KMS-11 (cell line): ENCODE data around the gene MRNIP.

Source experiments
- H2AFZ ChIP-seq: fragments of 200-600 bp; sonication (generic); 2 replicates; pipeline ENCODE4 v1.6.1; 2016; ENCODE audit warnings: antibody characterized with exemption, mixed run types, low read depth
- H3K27ac ChIP-seq: fragments of 200-600 bp; sonication (generic); 2 replicates; pipeline ENCODE4 v1.6.1; 2016; ENCODE audit warnings: mild to moderate bottlenecking, mixed run types
- H3K27me3 ChIP-seq: fragments of 200-600 bp; sonication (generic); 2 replicates; pipeline ENCODE4 v1.6.1; 2017; ENCODE audit warnings: mild to moderate bottlenecking, low read depth, mixed run types, moderate library complexity; ENCODE audit not compliant: insufficient read depth
- H3K36me3 ChIP-seq: fragments of 200-600 bp; sonication (generic); 2 replicates; pipeline ENCODE4 v1.6.1; 2017; ENCODE audit warnings: mild to moderate bottlenecking, mixed run types; ENCODE audit not compliant: insufficient read depth
- H3K4me1 ChIP-seq: fragments of 200-600 bp; sonication (generic); 2 replicates; pipeline ENCODE4 v1.6.1; 2016; ENCODE audit warnings: mild to moderate bottlenecking, low read depth, mixed run types; ENCODE audit not compliant: poor library complexity, severe bottlenecking
- H3K4me2 ChIP-seq: fragments of 200-600 bp; sonication (generic); 2 replicates; pipeline ENCODE4 v1.7.0; 2016; ENCODE audit warnings: mild to moderate bottlenecking, mixed run types
- H3K4me3 ChIP-seq: fragments of 200-600 bp; sonication (generic); IDR thresholded peaks from 2 replicates; pipeline ENCODE4 v1.6.1; 2017; ENCODE audit warnings: low read depth, low read length, mixed read lengths; ENCODE audit not compliant: insufficient read depth
- H3K79me2 ChIP-seq: fragments of 200-600 bp; sonication (generic); 2 replicates; pipeline ENCODE4 v1.6.1; 2016; ENCODE audit warnings: low read depth, mixed run types; ENCODE audit not compliant: insufficient read depth
- H3K9ac ChIP-seq: fragments of 200-600 bp; sonication (generic); 2 replicates; pipeline ENCODE4 v1.6.1; 2016; ENCODE audit warnings: mild to moderate bottlenecking, mixed run types
- H4K20me1 ChIP-seq: fragments of 200-600 bp; sonication (generic); 2 replicates; pipeline ENCODE4 v1.6.1; 2016; ENCODE audit warnings: mild to moderate bottlenecking, mixed run types; ENCODE audit not compliant: insufficient read depth
- TF ChIP-seq, protein P1 (sequence below): fragments of 200-600 bp; sonication (generic); conservative IDR thresholded peaks from 2 replicates; pipeline ENCODE4 v1.6.1; 2017; ENCODE audit warnings: low read depth, mild to moderate bottlenecking, antibody characterized with exemption, low read length, moderate library complexity, mixed read lengths

Gene MRNIP

DNA sequence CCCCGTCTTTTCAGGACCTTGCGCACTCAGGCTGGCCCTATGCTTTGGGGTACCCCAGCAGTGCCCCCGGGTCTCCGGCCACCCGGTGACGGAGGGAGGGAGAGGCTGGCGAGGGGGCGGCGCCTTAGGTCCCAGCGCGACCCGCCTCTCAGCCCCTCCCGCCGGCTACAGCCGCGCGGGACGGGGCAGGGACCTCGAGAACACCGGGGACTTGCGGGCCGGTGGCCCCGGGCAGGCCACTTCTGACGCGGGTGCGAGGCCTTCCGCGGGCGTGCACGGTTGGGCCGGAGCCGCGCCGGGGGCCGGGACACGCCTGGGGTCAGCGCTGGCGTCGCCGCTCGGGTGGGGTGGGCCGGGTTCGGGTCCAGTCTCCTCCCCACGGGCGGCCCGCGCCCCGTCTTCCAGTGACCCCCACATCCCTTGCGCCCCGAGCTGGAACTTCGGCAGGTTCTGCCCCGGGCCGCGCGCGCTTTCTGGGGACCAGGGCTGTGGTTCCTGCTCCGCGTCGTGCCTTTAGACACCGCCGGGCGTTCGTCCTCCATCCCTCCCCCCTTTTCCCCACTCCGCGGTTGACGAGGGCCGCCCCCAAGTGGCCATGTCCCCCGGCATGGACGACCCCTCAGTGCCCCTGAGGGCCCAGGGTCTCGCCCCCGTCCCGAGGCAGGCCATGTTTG is 41.7 kb downstream of the MRNIP start:
- TF ChIP-seq, protein P1, sequence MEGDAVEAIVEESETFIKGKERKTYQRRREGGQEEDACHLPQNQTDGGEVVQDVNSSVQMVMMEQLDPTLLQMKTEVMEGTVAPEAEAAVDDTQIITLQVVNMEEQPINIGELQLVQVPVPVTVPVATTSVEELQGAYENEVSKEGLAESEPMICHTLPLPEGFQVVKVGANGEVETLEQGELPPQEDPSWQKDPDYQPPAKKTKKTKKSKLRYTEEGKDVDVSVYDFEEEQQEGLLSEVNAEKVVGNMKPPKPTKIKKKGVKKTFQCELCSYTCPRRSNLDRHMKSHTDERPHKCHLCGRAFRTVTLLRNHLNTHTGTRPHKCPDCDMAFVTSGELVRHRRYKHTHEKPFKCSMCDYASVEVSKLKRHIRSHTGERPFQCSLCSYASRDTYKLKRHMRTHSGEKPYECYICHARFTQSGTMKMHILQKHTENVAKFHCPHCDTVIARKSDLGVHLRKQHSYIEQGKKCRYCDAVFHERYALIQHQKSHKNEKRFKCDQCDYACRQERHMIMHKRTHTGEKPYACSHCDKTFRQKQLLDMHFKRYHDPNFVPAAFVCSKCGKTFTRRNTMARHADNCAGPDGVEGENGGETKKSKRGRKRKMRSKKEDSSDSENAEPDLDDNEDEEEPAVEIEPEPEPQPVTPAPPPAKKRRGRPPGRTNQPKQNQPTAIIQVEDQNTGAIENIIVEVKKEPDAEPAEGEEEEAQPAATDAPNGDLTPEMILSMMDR, result no peak
- H3K27me3 ChIP-seq, result no peaks in the 10 kb centered on the region
- H3K27ac ChIP-seq, result no peak overlapping the region
- H3K4me1 ChIP-seq, result peaks cover 26% of the 10 kb centered on the region
- H2AFZ ChIP-seq, result no peak overlapping the region
- H3K4me3 ChIP-seq, result no peak overlapping the region
- no peaks in the 10 kb centered on the region for H3K36me3 ChIP-seq
- no peak overlapping the region for H3K9ac ChIP-seq
- H3K4me2 ChIP-seq, result no peak overlapping the region
- H3K79me2 ChIP-seq, result peaks cover 9% of the 10 kb centered on the region
- H4K20me1 ChIP-seq, result peaks cover 2% of the 10 kb centered on the region; the same call in 1 of the 2 replicates

DNA sequence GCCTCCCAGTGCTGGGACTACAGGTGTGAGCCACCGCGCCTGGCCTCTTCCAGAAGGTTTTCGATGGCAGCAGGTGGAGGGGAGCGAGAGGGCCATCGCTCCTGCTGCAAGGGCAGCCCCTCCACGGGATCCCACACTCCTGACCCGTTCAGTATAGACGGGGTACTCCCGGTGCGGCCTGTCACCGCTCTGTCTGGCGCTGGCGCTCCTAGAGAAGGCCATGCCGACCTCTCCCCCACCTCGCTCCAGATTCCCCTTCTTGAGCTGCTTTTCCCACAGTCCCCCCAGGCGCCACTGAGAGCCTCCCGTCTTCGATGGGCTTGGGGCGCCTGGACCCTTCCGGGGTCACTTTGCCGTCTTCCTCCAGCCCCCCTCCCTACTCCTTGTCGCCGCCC is 42.2 kb downstream of the MRNIP start:
- H3K27ac ChIP-seq, result no peak overlapping the region
- no peak overlapping the region for H3K4me3 ChIP-seq
- no peak overlapping the region for H2AFZ ChIP-seq
- H3K27me3 ChIP-seq, result no peaks in the 10 kb centered on the region
- H3K36me3 ChIP-seq, result no peaks in the 10 kb centered on the region
- no peak overlapping the region for H3K9ac ChIP-seq
- H3K4me1 ChIP-seq, result peaks cover 24% of the 10 kb centered on the region
- H4K20me1 ChIP-seq, result no peaks in the 10 kb centered on the region
- H3K79me2 ChIP-seq, result peaks cover 4% of the 10 kb centered on the region; the same call in 1 of the 2 replicates
- TF ChIP-seq, protein P1, result no peak
- no peak overlapping the region for H3K4me2 ChIP-seq

DNA sequence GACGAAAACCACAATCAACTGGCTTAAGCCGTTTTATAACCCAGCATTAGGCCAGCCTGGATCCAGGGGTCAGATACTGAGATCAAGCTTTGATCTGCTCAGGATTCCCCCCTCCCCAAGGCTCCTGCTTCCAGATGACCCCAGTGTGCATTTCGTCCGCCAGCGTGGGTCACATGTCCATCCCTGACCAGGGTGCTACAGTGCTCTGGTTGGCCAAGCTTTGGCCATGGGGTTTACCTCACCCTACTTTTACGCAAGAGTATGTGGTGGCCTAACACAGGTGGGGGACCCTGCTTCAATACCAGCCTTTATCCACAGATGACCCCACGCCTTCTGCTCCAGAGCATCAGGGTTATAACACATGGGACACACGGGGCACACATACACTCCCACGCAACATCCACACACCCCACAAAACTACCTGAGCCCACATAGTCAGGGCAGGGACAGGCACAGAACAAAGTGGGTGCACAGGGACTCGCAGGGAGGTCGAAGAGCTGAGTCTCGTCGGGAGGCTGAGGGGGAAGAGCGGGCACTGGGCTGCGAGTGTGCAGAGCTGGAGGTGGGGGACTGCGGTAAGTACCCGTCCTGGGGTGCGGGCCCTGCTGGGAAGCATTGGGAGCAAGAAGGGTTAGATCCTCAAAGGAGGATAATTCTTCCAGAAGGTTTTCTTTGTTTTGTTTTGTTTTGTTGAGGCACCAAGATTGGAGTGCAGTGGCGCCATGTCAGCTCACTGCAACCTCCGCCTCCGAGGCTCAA is 42.9 kb downstream of the MRNIP start:
- no peaks in the 10 kb centered on the region for H4K20me1 ChIP-seq
- no peak overlapping the region for H3K4me2 ChIP-seq
- TF ChIP-seq, protein P1, result no peak
- no peak overlapping the region for H3K4me3 ChIP-seq
- no peak overlapping the region for H3K9ac ChIP-seq
- peaks cover 28% of the 10 kb centered on the region for H3K4me1 ChIP-seq
- H3K36me3 ChIP-seq, result no peaks in the 10 kb centered on the region
- no peak overlapping the region for H2AFZ ChIP-seq
- H3K27me3 ChIP-seq, result no peaks in the 10 kb centered on the region
- no peak overlapping the region for H3K27ac ChIP-seq
- H3K79me2 ChIP-seq, result no peaks in the 10 kb centered on the region

DNA sequence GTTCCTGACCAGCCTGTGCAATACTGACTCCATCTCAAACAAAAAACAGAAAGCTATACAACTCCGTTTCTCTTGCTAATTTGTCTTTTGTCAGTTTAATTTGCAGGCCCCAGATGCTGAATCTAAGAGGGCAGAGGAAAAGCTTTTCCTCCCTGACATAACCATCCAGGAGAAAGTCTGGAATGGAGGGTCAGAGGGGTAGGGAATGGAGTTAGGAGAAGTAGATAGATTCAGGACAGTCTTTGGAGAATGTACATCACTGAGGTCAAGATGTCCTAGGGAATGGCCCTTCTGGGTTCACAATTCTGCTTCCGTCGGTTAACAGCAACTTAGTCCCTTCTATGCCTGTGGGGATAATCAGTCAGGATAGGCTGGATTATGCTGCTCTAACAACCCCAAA is 44.5 kb downstream of the MRNIP start:
- Histone ChIP-seq H3K4me3 (no peak overlapping the region), H2AFZ (no peak overlapping the region), H4K20me1 (no peaks in the 10 kb centered on the region), H3K27ac (no peak overlapping the region), H3K4me2 (no peak overlapping the region), H3K9ac (no peak overlapping the region), H3K79me2 (no peaks in the 10 kb centered on the region), H3K36me3 (no peaks in the 10 kb centered on the region), H3K4me1 (peaks cover 14% of the 10 kb centered on the region), H3K27me3 (no peaks in the 10 kb centered on the region)
- TF ChIP-seq, protein P1, result no peak
